ENCODE results near the gene SAA1. TPM values are rescaled to one million over a fixed set of nuclear protein-coding genes. Genes with fewer than 3 reads are reported as not detected.
"Not testable (repeated sequence)": the region's sequence is repeated elsewhere in the genome, so short reads cannot be mapped to it uniquely, and the experiment has no call there.

SAA1 gene
- total and polyA plus RNA-seq, 2 donors = 19.0 to 1,843 TPM

DNA sequence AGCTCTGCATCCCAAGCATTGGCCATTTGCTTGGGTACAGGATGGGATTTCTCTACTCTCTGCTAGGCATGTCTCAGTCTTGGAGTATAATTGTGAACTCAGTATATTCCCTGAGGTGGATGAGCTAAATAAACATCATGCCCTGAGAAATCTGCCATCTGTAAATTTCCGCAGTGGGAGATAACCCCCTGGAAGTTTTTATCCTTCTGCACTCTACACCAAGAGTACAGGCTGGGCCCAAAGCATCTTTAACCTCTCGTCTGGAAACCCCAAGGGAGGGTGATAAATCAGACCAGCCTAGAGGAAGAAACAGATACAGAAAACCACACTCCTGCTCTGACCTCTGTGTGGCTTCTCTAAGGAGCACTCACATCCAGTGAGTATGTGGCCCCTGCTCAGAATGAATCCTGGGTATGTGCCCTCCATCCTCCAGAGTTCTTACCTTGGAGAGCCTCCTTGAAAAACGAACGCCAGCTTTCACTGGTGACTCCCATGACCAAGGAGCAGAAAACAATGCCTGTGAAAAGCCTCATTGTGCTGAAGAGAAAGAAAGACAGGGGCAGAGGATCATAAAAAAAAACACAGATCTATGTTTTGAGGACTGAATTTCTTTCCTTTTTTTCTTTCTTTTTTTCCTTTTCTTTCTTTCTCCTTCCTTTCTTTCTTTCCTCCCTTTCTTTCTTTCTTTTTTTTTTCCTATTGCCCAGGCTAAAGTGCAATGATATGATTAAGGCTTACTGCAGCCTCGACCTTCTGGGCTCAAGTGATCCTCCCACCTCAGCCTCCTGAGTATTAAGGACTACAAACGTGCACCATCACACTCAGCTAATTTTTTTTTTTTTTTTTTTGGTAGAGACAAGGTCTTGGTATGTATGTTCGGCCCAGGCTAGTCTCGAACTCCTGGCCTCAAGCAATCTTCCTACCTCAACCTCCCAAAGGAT lies 30.4 kb upstream of the SAA1 start:
- Histone ChIP-seq H3K27ac (ENCODE audit: low read depth in 1 of 2, low read length in 1 of 2) (no peak overlapping the region), H3K4me3 (ENCODE audit: low read length in 2 of 2) (no peak overlapping the region), H3K4me1 (ENCODE audit: control insufficient read depth in 2 of 2, insufficient read depth in 2 of 2, low read length in 2 of 2) (no peaks in the 10 kb centered on the region), H3K36me3 (ENCODE audit: control insufficient read depth in 2 of 2, insufficient read depth in 2 of 2, low read length in 1 of 2) (no peaks in the 10 kb centered on the region), H3K9me3 (ENCODE audit: control insufficient read depth in 2 of 2, insufficient read depth in 1 of 2, low read length in 1 of 2) (no peaks in the 10 kb centered on the region), H3K27me3 (ENCODE audit: control insufficient read depth in 2 of 2, insufficient read depth in 1 of 2, low read length in 1 of 2) (peaks cover 0 to 6% of the 10 kb centered on the region in 2 donors)
- DNase-seq (ENCODE audit: low read depth in 6 of 9, low spot score in 9 of 9) = no peak
- 75% methylated on average over 8 of the region's 8 CpGs for WGBS

DNA sequence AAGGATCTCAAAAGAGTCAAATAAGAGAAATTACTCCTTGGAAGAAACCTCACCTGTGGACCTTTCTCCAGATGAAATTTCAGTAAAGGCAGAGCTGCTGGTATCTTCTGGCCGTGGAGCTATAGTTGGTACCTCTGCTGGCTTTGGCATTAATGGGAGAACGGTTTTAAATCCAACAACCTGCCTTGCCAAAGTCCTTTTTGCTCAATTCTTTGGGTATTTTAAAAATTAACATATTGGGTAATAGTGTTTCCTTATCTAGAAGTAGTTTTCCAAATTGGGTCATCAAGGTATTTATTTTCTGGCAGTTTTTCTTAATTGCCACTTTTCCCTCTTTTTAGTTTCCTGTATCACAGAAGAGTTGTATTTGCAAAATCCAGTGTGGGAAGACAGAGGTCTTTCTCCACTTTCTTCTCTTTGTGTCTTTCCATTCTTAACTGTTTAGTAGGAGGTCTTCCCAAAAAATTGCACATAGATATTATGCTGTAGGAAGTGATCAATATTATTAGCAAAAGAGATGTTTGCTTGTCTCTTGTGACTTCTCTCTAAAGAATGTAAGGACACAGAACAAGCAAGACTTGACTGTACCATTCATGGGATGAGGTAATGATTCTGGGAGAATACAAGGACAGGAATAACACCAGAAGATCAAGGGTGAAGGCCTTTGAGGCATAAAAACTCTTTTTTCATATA lies 29.3 kb upstream of the SAA1 start, which contains the start of gene SAA4:
Gene SAA4 (minus strand): TSS at position 139 of the 693 bp plus-strand sequence. CDS start 876 bp downstream, outside the sequence.
- Histone ChIP-seq H3K36me3 (ENCODE audit: control insufficient read depth in 2 of 2, insufficient read depth in 2 of 2, low read length in 1 of 2) (no peaks in the 10 kb centered on the region), H3K4me3 (ENCODE audit: low read length in 2 of 2) (no peak within 1 kb of the TSS), H3K4me1 (ENCODE audit: control insufficient read depth in 2 of 2, insufficient read depth in 2 of 2, low read length in 2 of 2) (no peaks in the 10 kb centered on the region), H3K9me3 (ENCODE audit: control insufficient read depth in 2 of 2, insufficient read depth in 1 of 2, low read length in 1 of 2) (no peaks in the 10 kb centered on the region), H3K27ac (ENCODE audit: low read depth in 1 of 2, low read length in 1 of 2) (no peak within 1 kb of the TSS), H3K27me3 (ENCODE audit: control insufficient read depth in 2 of 2, insufficient read depth in 1 of 2, low read length in 1 of 2) (peaks cover 0 to 6% of the 10 kb centered on the region in 2 donors)
- 89% methylated on average over 2 of the region's 2 CpGs for WGBS
- no peak for DNase-seq (ENCODE audit: low read depth in 6 of 9, low spot score in 9 of 9)

- Histone ChIP-seq H3K27me3 (ENCODE audit: control insufficient read depth in 2 of 2, insufficient read depth in 1 of 2, low read length in 1 of 2) (peaks cover 0 to 6% of the 10 kb centered on the region in 2 donors), H3K27ac (ENCODE audit: low read depth in 1 of 2, low read length in 1 of 2) (no peak overlapping the region), H3K4me1 (ENCODE audit: control insufficient read depth in 2 of 2, insufficient read depth in 2 of 2, low read length in 2 of 2) (no peaks in the 10 kb centered on the region), H3K4me3 (ENCODE audit: low read length in 2 of 2) (no peak overlapping the region), H3K9me3 (ENCODE audit: control insufficient read depth in 2 of 2, insufficient read depth in 1 of 2, low read length in 1 of 2) (no peaks in the 10 kb centered on the region), H3K36me3 (ENCODE audit: control insufficient read depth in 2 of 2, insufficient read depth in 2 of 2, low read length in 1 of 2) (no peaks in the 10 kb centered on the region)
- no peak for DNase-seq (ENCODE audit: low read depth in 6 of 9, low spot score in 9 of 9)
- WGBS = 95% methylated on average over 1 of the region's 1 CpG
Measured at GRCh38 chr11:18239655-18240054, 26.4 kb upstream of the SAA1 start.

GRCh38 chr11:18243783-18244362 lies 22.2 kb upstream of the SAA1 start:
- peaks cover 0 to 4% of the 10 kb centered on the region in 2 donors for H3K27me3 ChIP-seq (ENCODE audit: control insufficient read depth in 2 of 2, insufficient read depth in 1 of 2, low read length in 1 of 2)
- H3K4me1 ChIP-seq (ENCODE audit: control insufficient read depth in 2 of 2, insufficient read depth in 2 of 2, low read length in 2 of 2) = no peaks in the 10 kb centered on the region
- H3K36me3 ChIP-seq (ENCODE audit: control insufficient read depth in 2 of 2, insufficient read depth in 2 of 2, low read length in 1 of 2) = no peaks in the 10 kb centered on the region
- no peaks in the 10 kb centered on the region for H3K9me3 ChIP-seq (ENCODE audit: control insufficient read depth in 2 of 2, insufficient read depth in 1 of 2, low read length in 1 of 2)
- H3K27ac ChIP-seq (ENCODE audit: low read depth in 1 of 2, low read length in 1 of 2) = no peak overlapping the region
- peak; percentile 19 to 78 (median 61) for DNase-seq (ENCODE audit: low read depth in 6 of 9, low spot score in 9 of 9)
- H3K4me3 ChIP-seq (ENCODE audit: low read length in 2 of 2) = no peak overlapping the region
- WGBS = 0% methylated on average over 1 of the region's 1 CpG

DNA sequence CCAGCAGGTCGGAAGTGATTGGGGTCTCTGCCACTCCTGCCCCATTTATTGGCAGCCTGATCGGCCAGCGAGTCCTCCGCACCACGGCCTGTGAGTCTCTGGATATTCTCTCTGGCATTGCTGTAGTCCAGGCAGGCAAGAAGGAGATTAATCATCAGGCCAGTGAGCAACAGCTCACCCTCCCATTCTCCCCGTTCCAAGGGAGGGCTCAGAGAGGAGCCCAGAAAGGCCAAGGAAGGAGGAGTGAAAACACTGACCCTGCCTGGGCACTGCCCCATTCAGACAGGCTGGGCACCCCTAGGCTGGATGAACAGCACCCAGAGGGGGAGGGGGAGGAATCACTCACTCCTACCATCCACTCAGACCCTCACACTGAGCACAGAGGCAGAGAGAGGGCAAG lies 20.7 kb upstream of the SAA1 start:
- Histone ChIP-seq H3K4me3 (ENCODE audit: low read length in 2 of 2) (no peak overlapping the region), H3K27me3 (ENCODE audit: control insufficient read depth in 2 of 2, insufficient read depth in 1 of 2, low read length in 1 of 2) (no peaks in the 10 kb centered on the region), H3K27ac (ENCODE audit: low read depth in 1 of 2, low read length in 1 of 2) (no peak overlapping the region), H3K9me3 (ENCODE audit: control insufficient read depth in 2 of 2, insufficient read depth in 1 of 2, low read length in 1 of 2) (no peaks in the 10 kb centered on the region), H3K36me3 (ENCODE audit: control insufficient read depth in 2 of 2, insufficient read depth in 2 of 2, low read length in 1 of 2) (no peaks in the 10 kb centered on the region), H3K4me1 (ENCODE audit: control insufficient read depth in 2 of 2, insufficient read depth in 2 of 2, low read length in 2 of 2) (no peaks in the 10 kb centered on the region)
- WGBS = 80% methylated on average over 6 of the region's 6 CpGs
- DNase-seq (ENCODE audit: low read depth in 6 of 9, low spot score in 9 of 9) = no peak

DNA sequence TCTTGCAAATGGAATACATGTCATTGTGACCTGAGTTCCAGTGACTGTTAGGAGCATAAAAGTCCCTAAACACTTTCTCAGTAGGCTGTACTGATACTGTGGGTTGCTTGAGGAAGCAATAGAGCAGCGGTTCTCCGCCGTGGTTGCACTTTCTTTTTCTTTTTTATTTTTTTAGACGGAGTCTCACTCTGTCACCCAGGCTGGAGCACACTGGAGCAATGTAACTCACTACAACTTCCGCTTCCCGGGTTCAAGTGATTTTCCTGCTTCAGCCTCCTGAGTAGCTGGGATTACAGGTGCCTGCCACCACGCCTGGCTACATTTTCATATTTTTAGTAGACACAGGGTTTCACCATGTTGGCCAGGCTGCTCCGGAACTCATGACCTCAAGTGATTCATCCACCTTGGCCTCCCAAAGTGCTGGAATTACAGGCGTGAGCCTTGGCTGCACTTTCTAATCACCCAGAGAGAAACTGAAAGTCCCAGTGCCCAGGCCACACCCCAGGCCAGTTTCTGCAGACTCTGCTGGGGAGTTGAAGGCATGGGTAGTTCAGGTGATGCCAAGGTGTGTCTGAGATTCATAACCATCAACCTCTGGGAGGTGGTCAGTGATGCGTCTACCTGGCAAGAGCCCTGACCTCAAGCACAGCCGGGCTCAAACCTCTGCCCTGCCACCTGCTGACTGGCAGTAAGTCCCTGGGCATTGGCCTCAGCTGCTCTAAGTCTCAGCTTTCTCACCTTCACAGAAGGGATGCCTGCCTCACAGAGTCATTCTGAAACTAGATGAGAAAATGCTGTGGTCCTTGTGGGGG lies 19.5 kb upstream of the SAA1 start:
- not testable (repeated sequence) for DNase-seq (ENCODE audit: low read depth in 6 of 9, low spot score in 9 of 9); H3K27ac ChIP-seq (ENCODE audit: low read depth in 1 of 2, low read length in 1 of 2); H3K36me3 ChIP-seq (ENCODE audit: control insufficient read depth in 2 of 2, insufficient read depth in 2 of 2, low read length in 1 of 2); H3K9me3 ChIP-seq (ENCODE audit: control insufficient read depth in 2 of 2, insufficient read depth in 1 of 2, low read length in 1 of 2); H3K4me3 ChIP-seq (ENCODE audit: low read length in 2 of 2); H3K4me1 ChIP-seq (ENCODE audit: control insufficient read depth in 2 of 2, insufficient read depth in 2 of 2, low read length in 2 of 2); H3K27me3 ChIP-seq (ENCODE audit: control insufficient read depth in 2 of 2, insufficient read depth in 1 of 2, low read length in 1 of 2)
- WGBS = 69% methylated on average over 10 of the region's 11 CpGs

DNA sequence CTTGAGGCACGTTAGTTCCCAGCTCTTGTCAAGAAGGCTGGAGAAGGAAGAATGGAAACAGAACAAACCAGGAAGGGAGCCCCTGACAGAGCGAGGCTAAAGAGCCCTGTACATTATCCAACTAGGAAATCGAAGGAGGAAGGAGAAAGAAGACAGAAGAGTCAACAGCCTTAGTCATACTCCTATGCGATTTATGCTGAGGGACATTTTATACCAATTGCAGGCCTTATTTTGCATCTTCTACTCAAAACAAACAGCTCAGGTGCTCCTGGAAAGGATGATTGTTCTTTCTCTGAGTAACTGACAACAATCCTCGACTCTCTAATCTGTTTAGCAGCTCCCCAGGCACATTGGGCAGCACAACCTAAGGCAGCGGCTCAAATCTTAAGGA lies 18.9 kb upstream of the SAA1 start:
- not testable (repeated sequence) for H3K9me3 ChIP-seq (ENCODE audit: control insufficient read depth in 2 of 2, insufficient read depth in 1 of 2, low read length in 1 of 2); H3K27me3 ChIP-seq (ENCODE audit: control insufficient read depth in 2 of 2, insufficient read depth in 1 of 2, low read length in 1 of 2); H3K4me1 ChIP-seq (ENCODE audit: control insufficient read depth in 2 of 2, insufficient read depth in 2 of 2, low read length in 2 of 2); H3K36me3 ChIP-seq (ENCODE audit: control insufficient read depth in 2 of 2, insufficient read depth in 2 of 2, low read length in 1 of 2); DNase-seq (ENCODE audit: low read depth in 6 of 9, low spot score in 9 of 9); H3K4me3 ChIP-seq (ENCODE audit: low read length in 2 of 2); H3K27ac ChIP-seq (ENCODE audit: low read depth in 1 of 2, low read length in 1 of 2)
- 73% methylated on average over 4 of the region's 6 CpGs for WGBS

GRCh38 chr11:18248561-18248960 lies 17.5 kb upstream of the SAA1 start, which contains the start of gene SAA2:
TSS of gene SAA2 (minus strand) at chr11:18248668. CDS start at chr11:18248011, 657 bp downstream.
- Histone ChIP-seq H3K27ac (ENCODE audit: low read depth in 1 of 2, low read length in 1 of 2) (no peak within 1 kb of the TSS), H3K9me3 (ENCODE audit: control insufficient read depth in 2 of 2, insufficient read depth in 1 of 2, low read length in 1 of 2) (no peaks in the 10 kb centered on the region), H3K36me3 (ENCODE audit: control insufficient read depth in 2 of 2, insufficient read depth in 2 of 2, low read length in 1 of 2) (no peaks in the 10 kb centered on the region), H3K4me3 (ENCODE audit: low read length in 2 of 2) (no peak within 1 kb of the TSS), H3K4me1 (ENCODE audit: control insufficient read depth in 2 of 2, insufficient read depth in 2 of 2, low read length in 2 of 2) (no peaks in the 10 kb centered on the region), H3K27me3 (ENCODE audit: control insufficient read depth in 2 of 2, insufficient read depth in 1 of 2, low read length in 1 of 2) (peaks cover 0 to 2% of the 10 kb centered on the region in 2 donors)
- DNase-seq (ENCODE audit: low read depth in 6 of 9, low spot score in 9 of 9) = no peak
- WGBS = 78% methylated on average over 5 of the region's 5 CpGs

All from thymus (tissue), 11 donors.